Activated naive CD4-positive, alpha-beta T cell treated with anti-CD3 and anti-CD28 coated beads, Interleukin-2, amount 50 U/mL, for 24 hours (primary cell): ENCODE results near the gene MED14.

Experiments
- H3K27ac Mint-ChIP-seq: one replicate; pipeline ENCODE4 v1.8.0; 2021; ENCODE audit warnings: mild to moderate bottlenecking, mixed read lengths
- H3K27me3 Mint-ChIP-seq: one replicate; pipeline ENCODE4 v1.8.0; 2021; ENCODE audit warnings: mixed read lengths
- H3K36me3 Mint-ChIP-seq: one replicate; pipeline ENCODE4 v1.8.0; 2021; ENCODE audit warnings: mixed read lengths
- H3K4me1 Mint-ChIP-seq: one replicate; pipeline ENCODE4 v1.8.0; 2021; ENCODE audit warnings: mixed read lengths
- H3K4me3 Mint-ChIP-seq: one replicate; pipeline ENCODE4 v1.8.0; 2021; ENCODE audit warnings: mild to moderate bottlenecking, mixed read lengths
- H3K9me3 Mint-ChIP-seq: one replicate; pipeline ENCODE4 v1.8.0; 2021; ENCODE audit warnings: mixed read lengths

Gene MED14

GRCh38 chrX:40709395-40709794, 25.9 kb downstream of the MED14 start:
- Mint-ChIP-seq H3K27ac (no peak overlapping the region), H3K27me3 (no peaks in the 10 kb centered on the region), H3K4me3 (no peak overlapping the region), H3K36me3 (peaks cover 8% of the 10 kb centered on the region), H3K4me1 (no peaks in the 10 kb centered on the region), H3K9me3 (no peaks in the 10 kb centered on the region)

- Mint-ChIP-seq H3K27me3 (no peaks in the 10 kb centered on the region), H3K27ac (no peak overlapping the region), H3K36me3 (peaks cover 8% of the 10 kb centered on the region), H3K4me3 (no peak overlapping the region), H3K4me1 (no peaks in the 10 kb centered on the region), H3K9me3 (no peaks in the 10 kb centered on the region)
Observed at GRCh38 chrX:40705658-40706312, 29.6 kb downstream of the MED14 start.

GRCh38 chrX:40700640-40701342, 34.6 kb downstream of the MED14 start:
- Mint-ChIP-seq H3K27me3 (no peaks in the 10 kb centered on the region), H3K27ac (no peak overlapping the region), H3K9me3 (no peaks in the 10 kb centered on the region), H3K36me3 (peaks cover 9% of the 10 kb centered on the region), H3K4me1 (no peaks in the 10 kb centered on the region), H3K4me3 (no peak overlapping the region)

- no peak overlapping the region for H3K27ac Mint-ChIP-seq
- no peaks in the 10 kb centered on the region for H3K27me3 Mint-ChIP-seq
- H3K9me3 Mint-ChIP-seq, result no peaks in the 10 kb centered on the region
- peaks cover 9% of the 10 kb centered on the region for H3K36me3 Mint-ChIP-seq
- H3K4me1 Mint-ChIP-seq, result peaks cover 3% of the 10 kb centered on the region
- H3K4me3 Mint-ChIP-seq, result no peak overlapping the region
Observed at GRCh38 chrX:40698851-40699250, 36.5 kb downstream of the MED14 start.

- H3K36me3 Mint-ChIP-seq, result peaks cover 3% of the 10 kb centered on the region
- H3K9me3 Mint-ChIP-seq, result no peaks in the 10 kb centered on the region
- no peak overlapping the region for H3K27ac Mint-ChIP-seq
- H3K4me3 Mint-ChIP-seq, result no peak overlapping the region
- no peaks in the 10 kb centered on the region for H3K27me3 Mint-ChIP-seq
- H3K4me1 Mint-ChIP-seq, result peaks cover 3% of the 10 kb centered on the region
Observed at GRCh38 chrX:40694802-40695201, 40.5 kb downstream of the MED14 start.

GRCh38 chrX:40688929-40689328, 46.4 kb downstream of the MED14 start:
- Mint-ChIP-seq H3K36me3 (peaks cover 7% of the 10 kb centered on the region), H3K9me3 (no peaks in the 10 kb centered on the region), H3K4me3 (no peak overlapping the region), H3K27ac (no peak overlapping the region), H3K27me3 (no peaks in the 10 kb centered on the region), H3K4me1 (peaks cover 17% of the 10 kb centered on the region)

GRCh38 chrX:40687169-40687568, 48.2 kb downstream of the MED14 start:
- Mint-ChIP-seq H3K27me3 (no peaks in the 10 kb centered on the region), H3K36me3 (peaks cover 7% of the 10 kb centered on the region), H3K9me3 (no peaks in the 10 kb centered on the region), H3K4me3 (no peak overlapping the region), H3K4me1 (peaks cover 23% of the 10 kb centered on the region), H3K27ac (peak overlapping the region; percentile 59)

- Mint-ChIP-seq H3K27me3 (no peaks in the 10 kb centered on the region), H3K4me3 (no peak overlapping the region), H3K4me1 (peaks cover 23% of the 10 kb centered on the region), H3K36me3 (peaks cover 7% of the 10 kb centered on the region), H3K9me3 (no peaks in the 10 kb centered on the region), H3K27ac (no peak overlapping the region)
Observed at GRCh38 chrX:40685362-40685918, 49.9 kb downstream of the MED14 start.

GRCh38 chrX:40684092-40684491, 51.2 kb downstream of the MED14 start:
- Mint-ChIP-seq H3K27me3 (no peaks in the 10 kb centered on the region), H3K27ac (peak overlapping the region; percentile 30), H3K36me3 (peaks cover 7% of the 10 kb centered on the region), H3K9me3 (no peaks in the 10 kb centered on the region), H3K4me1 (peaks cover 23% of the 10 kb centered on the region), H3K4me3 (no peak overlapping the region)

- Mint-ChIP-seq H3K4me1 (peaks cover 25% of the 10 kb centered on the region), H3K27me3 (no peaks in the 10 kb centered on the region), H3K27ac (peak overlapping the region; percentile 8), H3K36me3 (peaks cover 7% of the 10 kb centered on the region), H3K4me3 (no peak overlapping the region), H3K9me3 (no peaks in the 10 kb centered on the region)
Observed at GRCh38 chrX:40683245-40683644, 52.1 kb downstream of the MED14 start.

- Mint-ChIP-seq H3K27ac (no peak overlapping the region), H3K4me1 (no peaks in the 10 kb centered on the region), H3K36me3 (peaks cover 5% of the 10 kb centered on the region), H3K9me3 (no peaks in the 10 kb centered on the region), H3K27me3 (no peaks in the 10 kb centered on the region), H3K4me3 (no peak overlapping the region)
Observed at GRCh38 chrX:40671126-40671525, 64.2 kb downstream of the MED14 start.

GRCh38 chrX:40663880-40664630, 71.3 kb downstream of the MED14 start:
- Mint-ChIP-seq H3K36me3 (peaks cover 5% of the 10 kb centered on the region), H3K4me3 (no peak overlapping the region), H3K9me3 (no peaks in the 10 kb centered on the region), H3K27ac (no peak overlapping the region), H3K4me1 (no peaks in the 10 kb centered on the region), H3K27me3 (no peaks in the 10 kb centered on the region)

GRCh38 chrX:40663078-40663740, 72.1 kb downstream of the MED14 start:
- Mint-ChIP-seq H3K27ac (peak overlapping the region; percentile 79), H3K9me3 (no peaks in the 10 kb centered on the region), H3K27me3 (no peaks in the 10 kb centered on the region), H3K4me3 (no peak overlapping the region), H3K4me1 (no peaks in the 10 kb centered on the region), H3K36me3 (peaks cover 5% of the 10 kb centered on the region)

GRCh38 chrX:40661489-40661888, 73.9 kb downstream of the MED14 start:
- Mint-ChIP-seq H3K4me3 (no peak overlapping the region), H3K27me3 (no peaks in the 10 kb centered on the region), H3K4me1 (no peaks in the 10 kb centered on the region), H3K9me3 (no peaks in the 10 kb centered on the region), H3K27ac (no peak overlapping the region), H3K36me3 (no peaks in the 10 kb centered on the region)

GRCh38 chrX:40660381-40660780, 75.0 kb downstream of the MED14 start:
- H3K4me1 Mint-ChIP-seq, result no peaks in the 10 kb centered on the region
- H3K4me3 Mint-ChIP-seq, result no peak overlapping the region
- no peaks in the 10 kb centered on the region for H3K9me3 Mint-ChIP-seq
- no peaks in the 10 kb centered on the region for H3K36me3 Mint-ChIP-seq
- H3K27ac Mint-ChIP-seq, result no peak overlapping the region
- H3K27me3 Mint-ChIP-seq, result no peaks in the 10 kb centered on the region
